K562 (cell line): ENCODE results near the gene VILL. TPM values are rescaled to one million over a fixed set of nuclear protein-coding genes. Genes with fewer than 3 reads are reported as not detected.

Experiments used
- CHD4 ChIP-seq: fragments of 200-600 bp; sonication (generic); IDR thresholded peaks from 3 replicates; pipeline ENCODE4 v1.6.1; 2012; ENCODE audit warnings: low read depth, mild to moderate bottlenecking, mixed read lengths, low read length, inconsistent platforms; ENCODE audit not compliant: insufficient read depth, insufficient replicate concordance, poor library complexity, severe bottlenecking
- TCF3 ChIP-seq: sonication (generic); formaldehyde crosslinking; IDR thresholded peaks from 2 replicates; pipeline ENCODE4 v1.4.0; 2020; ENCODE audit warnings: mild to moderate bottlenecking, missing genetic modification reagents
- WHSC1 ChIP-seq: IDR thresholded peaks from one replicate; pipeline ENCODE4 v1.6.1; 2012; ENCODE audit warnings: low read length, control low read depth, inconsistent platforms
- ZC3H11A ChIP-seq: IDR thresholded peaks from 2 replicates; pipeline ENCODE4 v1.6.1; 2012; ENCODE audit warnings: low read depth, low read length, improper control_type of control experiment
- ZNF12 ChIP-seq: sonication (generic); formaldehyde crosslinking; IDR thresholded peaks from 2 replicates; pipeline ENCODE4 v1.4.0; 2020; ENCODE audit warnings: mild to moderate bottlenecking, missing genetic modification reagents
- polyA plus RNA-seq, 8 experiments: library from polyadenylated mRNA; depleted of rRNA in 4 of 8; stranded (reverse) in 5 of 8; unstranded in 3 of 8; fragments of >200 nt; fragmentation: Nextera tagmentation in 2 of 8; fragmentation: Illumina TruSeq in 1 of 8; extraction: Ambion mirVana in 2 of 8; extraction: Trizol in 1 of 8; gene quantifications; 2 replicates each; pipeline versions ENCODE4 v1.2.1 to v1.2.3, GENCODE V29; 2011 to 2014; ENCODE audit warnings: inconsistent platforms in 1 of 8, missing spikeins in 1 of 8
- total RNA-seq, 7 experiments: library from RNA; depleted of rRNA in 6 of 7; stranded (reverse); fragments of >200 nt in 6 of 7; fragmentation: Illumina TruSeq in 2 of 7; extraction: Trizol in 2 of 7; gene quantifications; 2 replicates each; pipeline versions ENCODE4 v1.2.1 to v1.2.3, GENCODE V29; 2011 to 2021; ENCODE audit warnings: low replicate concordance in 1 of 7
- TF ChIP-seq, protein P1 (sequence below): fragments of 250-450 bp; sonication (Bioruptor Pico); IDR thresholded peaks from 2 replicates; pipeline ENCODE4 v1.4.0; 2020; ENCODE audit warnings: borderline replicate concordance
- TF ChIP-seq, protein P2 (sequence below): sonication (generic); formaldehyde crosslinking; IDR thresholded peaks from 2 replicates; pipeline ENCODE4 v1.8.0; 2022; ENCODE audit warnings: missing genetic modification reagents, mild to moderate bottlenecking, moderate library complexity, borderline replicate concordance

The VILL gene
- total and polyA plus RNA-seq, 9 of the 15 experiments (the other 6 are each of a cell fraction or from before 2014, with no cell fraction given) = 0.11 to 16.0 (median 8.8) TPM

DNA sequence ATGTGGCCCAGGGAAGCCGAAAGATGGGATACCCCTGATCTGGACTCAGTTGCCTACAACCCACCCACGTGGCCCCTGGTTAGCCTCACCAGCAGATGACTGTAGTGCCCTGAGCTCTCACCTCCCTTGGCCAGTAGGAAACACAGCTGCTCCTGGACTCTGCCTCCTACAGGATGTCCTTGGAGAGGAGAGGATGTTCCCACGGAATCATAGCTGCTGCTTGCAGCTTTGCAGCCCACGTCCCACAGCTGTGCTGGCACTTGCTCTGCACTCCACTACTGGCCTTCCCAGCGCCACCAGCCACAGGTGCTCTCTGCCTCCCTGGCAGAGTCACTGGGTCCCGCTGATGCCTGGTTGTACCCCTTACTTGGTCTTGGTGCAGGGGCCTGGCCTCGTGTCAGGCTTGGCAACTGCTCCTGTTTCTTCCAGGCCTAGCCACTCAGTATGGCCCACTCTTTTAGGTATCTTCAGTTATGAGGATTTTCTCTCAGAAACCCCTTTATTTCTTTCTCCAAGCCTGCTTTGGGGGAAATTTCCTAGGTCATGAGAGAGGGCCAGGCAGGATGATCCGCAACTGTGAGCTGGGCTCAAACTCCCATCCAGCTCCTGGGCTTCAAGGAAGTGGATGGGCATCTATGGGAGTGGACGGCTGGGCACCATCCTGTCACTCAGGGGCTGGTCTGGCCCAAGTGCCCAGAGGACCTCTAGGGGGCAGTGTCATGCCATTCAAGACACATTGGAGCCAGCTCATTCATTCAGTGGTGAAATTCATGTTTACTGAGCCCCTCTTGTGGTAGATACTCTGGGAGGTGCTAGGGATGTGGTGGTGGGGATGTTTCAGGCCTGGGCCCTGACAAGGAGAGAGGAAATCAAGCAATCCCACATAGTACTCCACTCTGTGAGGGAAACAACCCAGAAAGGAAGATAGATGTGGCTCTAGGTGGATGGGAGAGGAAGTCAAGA, 16.2 kb upstream of the VILL start (continued):
- no peak for TF ChIP-seq ZNF12 (CRISPR knock-in tag)
- TF ChIP-seq CHD4 = no peak
- TF ChIP-seq, protein P1, sequence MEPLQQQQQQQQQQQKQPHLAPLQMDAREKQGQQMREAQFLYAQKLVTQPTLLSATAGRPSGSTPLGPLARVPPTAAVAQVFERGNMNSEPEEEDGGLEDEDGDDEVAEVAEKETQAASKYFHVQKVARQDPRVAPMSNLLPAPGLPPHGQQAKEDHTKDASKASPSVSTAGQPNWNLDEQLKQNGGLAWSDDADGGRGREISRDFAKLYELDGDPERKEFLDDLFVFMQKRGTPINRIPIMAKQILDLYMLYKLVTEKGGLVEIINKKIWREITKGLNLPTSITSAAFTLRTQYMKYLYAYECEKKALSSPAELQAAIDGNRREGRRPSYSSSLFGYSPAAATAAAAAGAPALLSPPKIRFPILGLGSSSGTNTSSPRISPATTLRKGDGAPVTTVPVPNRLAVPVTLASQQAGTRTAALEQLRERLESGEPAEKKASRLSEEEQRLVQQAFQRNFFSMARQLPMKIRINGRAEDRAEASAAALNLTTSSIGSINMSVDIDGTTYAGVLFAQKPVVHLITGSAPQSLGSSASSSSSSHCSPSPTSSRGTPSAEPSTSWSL (CRISPR knock-in tag) = no peak
- 0 out of 2 replicates have a peak, but pooled peaks have one; percentile 27 for TF ChIP-seq ZC3H11A
- TF ChIP-seq WHSC1 = no peak
- 0 out of 2 replicates have a peak, but pooled peaks have one; percentile 10 for TF ChIP-seq TCF3
- TF ChIP-seq, protein P2, sequence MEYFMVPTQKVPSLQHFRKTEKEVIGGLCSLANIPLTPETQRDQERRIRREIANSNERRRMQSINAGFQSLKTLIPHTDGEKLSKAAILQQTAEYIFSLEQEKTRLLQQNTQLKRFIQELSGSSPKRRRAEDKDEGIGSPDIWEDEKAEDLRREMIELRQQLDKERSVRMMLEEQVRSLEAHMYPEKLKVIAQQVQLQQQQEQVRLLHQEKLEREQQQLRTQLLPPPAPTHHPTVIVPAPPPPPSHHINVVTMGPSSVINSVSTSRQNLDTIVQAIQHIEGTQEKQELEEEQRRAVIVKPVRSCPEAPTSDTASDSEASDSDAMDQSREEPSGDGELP (CRISPR knock-in tag) = peak; percentile 62; the same call in 1 of the 2 replicates
